Uterus (tissue), 4 donors: ENCODE data around the gene LAPTM5. TPM values are rescaled to one million over a fixed set of nuclear protein-coding genes. Genes with fewer than 3 reads are reported as not detected.

ENCODE experiments used
- DNase-seq, 2 donors: peaks; one replicate each; pipeline ENCODE4 v3.0.0-alpha.2; 2019 to 2020
- H3K27ac ChIP-seq, 2 donors: fragments of 200-600 bp; sonication (generic); 1 replicate in 1 of 2; 2 replicates in 1 of 2; pipeline ENCODE4 v1.5.1; 2016 to 2018
- H3K27me3 ChIP-seq, 2 donors: fragments of 200-600 bp; sonication (generic); one replicate each; pipeline ENCODE4 v1.5.1; 2018 to 2019; ENCODE audit warnings: control low read depth in 1 of 2
- H3K36me3 ChIP-seq, 2 donors: fragments of 200-600 bp; sonication (generic); one replicate each; pipeline ENCODE4 v1.5.1; 2019; ENCODE audit warnings: control low read depth in 1 of 2
- H3K4me1 ChIP-seq, 2 donors: fragments of 200-600 bp; sonication (generic); one replicate each; pipeline ENCODE4 v1.5.1; 2018 to 2019; ENCODE audit warnings: control low read depth in 1 of 2
- H3K4me3 ChIP-seq, 2 donors: fragments of 200-600 bp; sonication (generic); 1 replicate in 1 of 2; 2 replicates in 1 of 2; pipeline ENCODE4 v1.5.1; 2018 to 2019; ENCODE audit warnings: mild to moderate bottlenecking in 1 of 2
- H3K9me3 ChIP-seq, 2 donors: fragments of 200-600 bp; sonication (generic); one replicate each; pipeline ENCODE4 v1.5.1; 2019; ENCODE audit warnings: control low read depth in 1 of 2
- POLR2A ChIP-seq, 2 donors: fragments of 450-650 bp; IDR thresholded peaks; one replicate each; pipeline ENCODE4 v1.6.1; 2016; ENCODE audit warnings: antibody characterized with exemption in 2 of 2, mild to moderate bottlenecking in 1 of 2, moderate library complexity in 1 of 2
- intact Hi-C: fragments of 100-400 bp; cut with DNase I; formaldehyde crosslinking; loops from one replicate; pipeline ENCODE4 v1.15.1; 2023; ENCODE audit warnings: low total_unique reads
- total RNA-seq, 4 donors: library from RNA; depleted of rRNA in 3 of 4; stranded (reverse); fragments of >200 nt in 3 of 4; gene quantifications; one replicate each; pipeline versions ENCODE4 v1.1.0 to v1.2.4, GENCODE V29; 2014 to 2023
- TF ChIP-seq, protein P1 (sequence below), 4 experiments: fragments of 200-600 bp in 2 of 4; fragments of 450-650 bp in 2 of 4; sonication (generic) in 2 of 4; IDR thresholded peaks; one replicate each; pipeline ENCODE4 v1.5.1; 2016 to 2019; ENCODE audit warnings: antibody characterized with exemption in 4 of 4, mild to moderate bottlenecking in 2 of 4, moderate library complexity in 1 of 4
- donor health status: DM: yes; HTN: yes; CAD: no.

LAPTM5 gene
- total RNA-seq, 4 donors from 2014 or later, result 6.1 to 76.8 (median 15.8) TPM

- intact Hi-C loops, result loop anchor here (10.0 kb wide), 1 partner anchor 1479 kb away; the partner anchor contains the start of genes MECR and PTPRU
- H3K4me3 ChIP-seq, result no peak overlapping the region
- DNase-seq, result peak in 1 of 2 donors; percentile 18
- no peaks in the 10 kb centered on the region for H3K4me1 ChIP-seq
- peaks cover 0 to 5% of the 10 kb centered on the region in 2 donors for H3K9me3 ChIP-seq
- H3K27ac ChIP-seq, result no peak overlapping the region
- no peaks in the 10 kb centered on the region for H3K36me3 ChIP-seq
- TF ChIP-seq POLR2A (IDR thresholded peaks at IDR 0.05), result no peak
- TF ChIP-seq, protein P1, sequence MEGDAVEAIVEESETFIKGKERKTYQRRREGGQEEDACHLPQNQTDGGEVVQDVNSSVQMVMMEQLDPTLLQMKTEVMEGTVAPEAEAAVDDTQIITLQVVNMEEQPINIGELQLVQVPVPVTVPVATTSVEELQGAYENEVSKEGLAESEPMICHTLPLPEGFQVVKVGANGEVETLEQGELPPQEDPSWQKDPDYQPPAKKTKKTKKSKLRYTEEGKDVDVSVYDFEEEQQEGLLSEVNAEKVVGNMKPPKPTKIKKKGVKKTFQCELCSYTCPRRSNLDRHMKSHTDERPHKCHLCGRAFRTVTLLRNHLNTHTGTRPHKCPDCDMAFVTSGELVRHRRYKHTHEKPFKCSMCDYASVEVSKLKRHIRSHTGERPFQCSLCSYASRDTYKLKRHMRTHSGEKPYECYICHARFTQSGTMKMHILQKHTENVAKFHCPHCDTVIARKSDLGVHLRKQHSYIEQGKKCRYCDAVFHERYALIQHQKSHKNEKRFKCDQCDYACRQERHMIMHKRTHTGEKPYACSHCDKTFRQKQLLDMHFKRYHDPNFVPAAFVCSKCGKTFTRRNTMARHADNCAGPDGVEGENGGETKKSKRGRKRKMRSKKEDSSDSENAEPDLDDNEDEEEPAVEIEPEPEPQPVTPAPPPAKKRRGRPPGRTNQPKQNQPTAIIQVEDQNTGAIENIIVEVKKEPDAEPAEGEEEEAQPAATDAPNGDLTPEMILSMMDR (IDR thresholded peaks at IDR 0.05), result no peak
- H3K27me3 ChIP-seq, result no peaks in the 10 kb centered on the region
Observed at GRCh38 chr1:30713311-30713710, 44.3 kb downstream of the LAPTM5 start.

DNA sequence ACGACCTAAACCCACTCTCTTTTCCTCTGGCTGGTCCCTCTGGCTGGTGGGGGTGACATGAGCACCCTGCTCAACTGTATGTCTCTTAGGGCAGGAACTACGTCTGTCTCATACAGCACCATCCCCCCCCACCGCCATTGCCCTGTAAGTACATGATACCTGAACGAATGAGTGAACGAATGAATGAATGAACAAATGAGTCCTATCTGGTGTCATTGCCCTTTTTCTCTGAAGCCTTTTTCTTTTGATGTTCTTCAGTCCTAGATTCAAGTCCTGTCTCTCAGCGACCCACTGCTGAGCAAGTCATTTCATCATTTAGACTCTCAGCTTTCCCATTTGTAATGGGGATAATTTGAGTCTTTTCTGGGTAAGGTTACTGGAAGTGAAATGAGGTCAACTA, 45.0 kb downstream of the LAPTM5 start:
- DNase-seq, result no peak
- Histone ChIP-seq H3K27me3 (no peaks in the 10 kb centered on the region), H3K4me1 (no peaks in the 10 kb centered on the region), H3K27ac (no peak overlapping the region), H3K36me3 (no peaks in the 10 kb centered on the region), H3K9me3 (peaks cover 0 to 5% of the 10 kb centered on the region in 2 donors), H3K4me3 (no peak overlapping the region)
- intact Hi-C loops, result loop anchor here (10.0 kb wide), 1 partner anchor 1478 kb away; the partner anchor contains the start of genes MECR and PTPRU
- TF ChIP-seq, protein P1 (IDR thresholded peaks at IDR 0.05), result no peak
- no peak for TF ChIP-seq POLR2A (IDR thresholded peaks at IDR 0.05)

DNA sequence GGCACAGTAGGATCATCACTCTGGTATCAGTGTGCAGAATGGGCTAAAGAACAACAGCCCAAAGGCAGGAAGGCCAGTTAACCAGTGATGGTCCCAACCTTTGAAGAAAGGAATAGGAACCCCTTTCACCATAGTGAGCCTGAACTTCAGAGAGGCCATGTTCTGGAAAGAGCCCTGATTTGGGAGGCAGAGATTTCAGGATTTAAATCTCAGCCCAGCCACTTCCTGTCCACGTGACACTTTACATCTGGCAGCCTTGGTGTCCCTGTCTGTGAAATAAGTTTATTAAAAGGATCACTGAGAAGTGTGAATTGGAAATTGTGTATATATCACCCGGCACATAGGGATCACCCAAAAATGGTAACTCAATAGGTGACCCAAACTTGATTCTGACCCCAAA, 47.2 kb downstream of the LAPTM5 start:
- intact Hi-C loops, result loop anchor here (10.0 kb wide), 1 partner anchor 1476 kb away; the partner anchor contains the start of genes MECR and PTPRU
- no peaks in the 10 kb centered on the region for H3K36me3 ChIP-seq

DNA sequence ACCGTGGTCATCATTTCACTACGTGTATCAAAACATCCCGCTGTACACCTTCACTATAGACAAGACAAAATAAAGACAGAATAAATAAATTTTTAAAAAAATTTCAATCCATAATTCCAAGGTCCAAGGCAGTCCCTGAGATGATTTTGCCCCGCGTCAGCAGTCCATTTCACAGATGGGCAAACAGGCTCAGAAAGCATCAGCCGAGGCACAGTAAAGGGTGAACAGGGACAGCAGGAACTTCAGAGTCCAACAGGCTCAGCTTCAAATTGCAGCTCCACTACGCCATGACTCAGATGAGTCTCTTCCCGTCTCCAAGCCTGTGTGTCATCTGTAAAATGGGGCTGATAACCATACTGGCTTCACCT, 49.2 kb downstream of the LAPTM5 start:
- intact Hi-C loops, result no loop called here
- no peak for DNase-seq
- no peaks in the 10 kb centered on the region for H3K27me3 ChIP-seq
- no peak overlapping the region for H3K27ac ChIP-seq
- H3K4me3 ChIP-seq, result no peak overlapping the region
- TF ChIP-seq, protein P1 (IDR thresholded peaks at IDR 0.05), result no peak
- no peak for TF ChIP-seq POLR2A (IDR thresholded peaks at IDR 0.05)
- no peaks in the 10 kb centered on the region for H3K9me3 ChIP-seq
- H3K4me1 ChIP-seq, result peaks cover 9 to 10% of the 10 kb centered on the region in 2 donors
- no peaks in the 10 kb centered on the region for H3K36me3 ChIP-seq

More for the DNA sequence above, 47.2 kb downstream of the LAPTM5 start:
- Histone ChIP-seq H3K4me3 (no peak overlapping the region), H3K27me3 (no peaks in the 10 kb centered on the region), H3K27ac (no peak overlapping the region), H3K9me3 (no peaks in the 10 kb centered on the region), H3K4me1 (peaks cover 0 to under 1% of the 10 kb centered on the region in 2 donors)
- no peak for TF ChIP-seq POLR2A (IDR thresholded peaks at IDR 0.05)
- TF ChIP-seq, protein P1 (IDR thresholded peaks at IDR 0.05), result no peak
- DNase-seq, result no peak

DNA sequence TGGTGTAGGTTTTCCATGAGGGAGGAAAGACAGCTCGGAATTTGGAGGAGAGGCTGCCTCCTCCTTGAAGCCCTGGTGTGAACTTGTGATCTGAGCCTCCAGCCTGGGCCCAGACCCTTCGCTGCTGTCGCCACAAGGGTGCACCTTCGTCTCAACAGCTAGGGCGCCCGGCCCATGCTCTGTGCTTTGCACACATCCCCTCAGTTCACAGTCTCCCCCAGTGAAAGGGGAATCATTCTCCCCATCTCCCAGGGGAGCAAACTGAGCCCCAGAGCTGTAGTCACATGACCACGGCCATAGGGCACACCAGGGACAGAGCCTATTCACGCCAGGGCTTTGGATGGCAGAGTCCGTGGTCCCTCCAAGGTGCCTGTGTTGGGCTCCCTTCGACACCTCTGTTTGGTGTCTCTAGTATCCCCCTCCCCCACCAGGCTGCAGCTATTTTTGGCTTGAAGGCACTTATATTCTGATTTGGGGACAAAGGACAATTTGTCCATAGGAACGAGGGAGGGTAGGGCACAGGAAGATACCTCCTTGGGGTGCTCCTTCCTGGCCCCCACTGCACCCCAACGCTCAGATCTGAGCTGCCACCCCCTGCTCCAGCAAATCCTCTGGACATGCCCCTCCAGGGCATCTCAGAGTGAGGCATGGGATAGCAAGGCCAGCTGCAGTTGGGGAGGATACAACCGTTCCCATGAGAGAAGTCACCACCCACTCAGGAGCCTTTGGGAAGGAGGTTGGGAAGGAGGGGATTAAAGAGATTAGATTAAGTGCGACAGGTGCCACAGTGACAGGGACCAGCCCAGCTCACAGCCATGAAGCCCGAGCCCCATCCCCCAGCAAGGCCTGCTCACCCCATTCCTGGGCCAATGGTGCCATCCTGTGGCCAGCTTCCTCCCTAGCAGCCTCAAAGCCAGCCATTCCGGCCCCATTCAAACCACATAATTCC, 49.9 kb downstream of the LAPTM5 start:
- H3K36me3 ChIP-seq, result no peaks in the 10 kb centered on the region
- TF ChIP-seq, protein P1 (IDR thresholded peaks at IDR 0.05), result peak; percentile 80 to 97 (median 90)
- TF ChIP-seq POLR2A (IDR thresholded peaks at IDR 0.05), result no peak
- no peak overlapping the region for H3K27ac ChIP-seq
- intact Hi-C loops, result no loop called here
- no peaks in the 10 kb centered on the region for H3K9me3 ChIP-seq
- H3K27me3 ChIP-seq, result no peaks in the 10 kb centered on the region
- DNase-seq, result peak; percentile 75 to 77
- H3K4me1 ChIP-seq, result peaks cover 9 to 10% of the 10 kb centered on the region in 2 donors
- H3K4me3 ChIP-seq, result no peak overlapping the region
